HG03135 (cell line): ENCODE measurements around the gene TRIM21.
"Not testable (repeated sequence)": the region's sequence is repeated elsewhere in the genome, so short reads cannot be mapped to it uniquely, and the experiment has no call there.

Source experiments
- ATAC-seq: cut with Tn5 transposase; IDR thresholded peaks from one replicate; pipeline ENCODE4 v1.9.1; 2021; ENCODE audit warnings: mild to moderate bottlenecking, moderate library complexity; ENCODE audit not compliant: unreplicated experiment

TRIM21 gene

GRCh38 chr11:4393209-4393857 lies at the start of gene TRIM21:
TRIM21 (minus strand) TSS chr11:4393702; CDS start chr11:4390409, 3,293 bp downstream.
- ATAC-seq = peak; percentile 100

DNA sequence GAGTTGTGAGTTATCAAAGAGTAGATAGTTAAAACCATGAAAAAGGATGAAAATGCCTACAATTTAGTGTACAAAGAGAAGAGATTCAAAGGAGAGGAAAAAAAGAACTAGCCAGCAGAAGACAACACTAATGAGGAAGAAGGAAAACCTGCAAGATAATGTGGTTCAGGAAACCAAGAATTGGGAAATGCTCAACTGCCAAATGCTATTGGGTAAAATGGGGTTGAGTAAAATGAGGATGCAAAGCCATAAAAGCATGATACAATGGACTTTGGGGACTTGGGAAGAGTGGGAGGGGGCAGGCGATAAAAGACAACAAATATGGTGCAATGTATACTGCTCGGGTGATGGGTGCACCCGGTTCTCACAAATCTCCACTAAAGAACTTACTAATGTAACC lies 48.0 kb upstream of the TRIM21 start:
- no peak for ATAC-seq

- ATAC-seq = no peak
Measured at GRCh38 chr11:4436411-4436810, 42.9 kb upstream of the TRIM21 start.

DNA sequence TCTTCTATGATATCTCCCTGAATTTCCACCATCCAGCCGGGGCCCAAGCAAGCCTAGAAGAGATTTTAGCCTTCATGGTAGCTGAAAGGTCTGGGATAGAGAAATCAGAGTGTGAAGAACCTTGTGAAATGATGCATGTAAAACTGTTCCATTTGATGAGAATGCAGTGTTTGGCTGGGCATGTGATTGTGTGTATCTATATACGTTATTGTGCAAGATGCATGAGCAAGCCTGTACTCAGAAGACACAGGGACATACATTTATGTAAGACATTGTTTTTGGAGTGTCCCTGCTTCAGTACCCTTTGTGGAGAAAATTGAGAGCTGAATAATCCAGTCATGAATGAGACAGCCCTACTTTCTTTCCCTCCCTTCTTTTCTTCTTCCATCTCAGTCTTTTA lies 40.4 kb upstream of the TRIM21 start:
- ATAC-seq = no peak

GRCh38 chr11:4430051-4430450 lies 36.5 kb upstream of the TRIM21 start:
- no peak for ATAC-seq

GRCh38 chr11:4418403-4418802 lies 24.9 kb upstream of the TRIM21 start:
- no peak for ATAC-seq

DNA sequence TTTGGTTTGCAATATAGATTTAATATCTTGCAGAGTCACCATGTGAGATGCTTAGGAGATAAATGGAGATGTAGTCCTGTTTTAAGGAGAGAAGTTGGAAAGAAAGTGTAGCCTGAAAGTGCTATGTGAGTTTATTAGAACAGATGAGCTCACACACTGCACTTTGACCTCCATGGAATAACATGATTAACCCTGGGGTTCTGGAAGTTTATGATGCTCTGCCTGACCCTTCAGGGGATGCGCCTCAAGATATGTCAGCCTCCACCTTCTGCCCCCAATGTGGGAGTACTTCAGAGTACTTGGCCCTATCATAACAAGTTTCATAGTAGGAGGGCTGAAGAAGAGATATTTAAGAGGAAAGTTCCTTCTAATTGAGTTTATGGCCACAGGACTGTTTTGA lies 23.3 kb upstream of the TRIM21 start:
- no peak for ATAC-seq

- ATAC-seq = no peak
Measured at GRCh38 chr11:4416306-4416705, 22.8 kb upstream of the TRIM21 start.

DNA sequence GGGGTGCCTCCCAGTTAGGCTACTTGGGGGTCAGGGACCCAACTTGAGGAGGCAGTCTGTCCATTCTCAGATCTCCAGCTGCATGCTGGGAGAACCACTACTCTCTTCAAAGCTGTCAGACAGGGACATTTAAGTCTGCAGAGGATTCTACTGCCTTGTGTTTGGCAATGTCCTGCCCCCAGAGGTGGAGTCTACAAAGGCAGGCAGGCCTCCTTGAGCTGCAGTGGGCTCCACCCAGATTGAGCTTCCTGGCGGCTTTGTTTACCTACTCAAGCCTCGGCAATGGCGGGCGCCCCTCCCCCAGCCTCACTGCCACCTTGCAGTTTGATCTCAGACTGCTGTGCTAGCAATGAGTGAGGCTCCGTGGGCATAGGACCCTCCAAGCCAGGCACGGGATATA lies 12.7 kb upstream of the TRIM21 start:
- ATAC-seq = not testable (repeated sequence)

DNA sequence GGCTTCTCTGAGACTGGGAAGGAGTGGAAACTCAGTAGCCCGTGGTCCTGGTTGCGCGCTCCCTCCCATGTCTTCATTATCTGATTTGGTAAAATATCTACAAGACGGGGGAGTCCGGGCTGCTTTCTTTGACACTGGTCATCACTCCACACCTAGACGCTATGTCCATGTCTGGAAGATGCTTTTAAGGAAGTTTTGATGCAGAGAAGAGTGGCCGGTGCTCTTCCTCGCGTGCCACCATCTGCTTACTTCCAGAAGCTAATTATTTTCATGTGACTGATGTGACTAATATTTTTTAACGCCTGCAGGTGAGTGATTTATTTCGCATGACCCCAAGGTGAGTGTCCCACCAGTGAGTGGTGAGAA lies 339 bp upstream of the TRIM21 start:
- ATAC-seq = no peak

DNA sequence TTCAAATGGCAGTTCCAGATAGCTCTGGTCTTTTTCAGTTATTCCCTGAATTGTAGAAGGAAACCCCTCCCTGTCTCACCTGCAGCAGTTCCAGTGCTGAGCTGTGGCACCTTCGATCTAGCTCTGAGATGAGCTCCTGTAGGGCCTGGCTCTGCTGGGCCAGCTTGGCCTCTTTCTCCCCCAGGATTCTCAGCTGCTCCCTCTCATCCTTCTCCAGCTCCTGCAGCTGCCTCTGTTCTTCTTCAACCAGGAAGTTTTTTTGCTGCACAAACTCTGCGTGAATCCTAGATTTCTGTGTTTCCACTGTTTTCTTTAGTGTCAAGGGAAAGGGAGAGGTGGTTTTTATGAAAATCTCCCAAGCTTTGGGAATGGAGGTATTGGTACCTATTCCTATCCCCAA lies 5.3 kb downstream of the TRIM21 start:
- no peak for ATAC-seq

DNA sequence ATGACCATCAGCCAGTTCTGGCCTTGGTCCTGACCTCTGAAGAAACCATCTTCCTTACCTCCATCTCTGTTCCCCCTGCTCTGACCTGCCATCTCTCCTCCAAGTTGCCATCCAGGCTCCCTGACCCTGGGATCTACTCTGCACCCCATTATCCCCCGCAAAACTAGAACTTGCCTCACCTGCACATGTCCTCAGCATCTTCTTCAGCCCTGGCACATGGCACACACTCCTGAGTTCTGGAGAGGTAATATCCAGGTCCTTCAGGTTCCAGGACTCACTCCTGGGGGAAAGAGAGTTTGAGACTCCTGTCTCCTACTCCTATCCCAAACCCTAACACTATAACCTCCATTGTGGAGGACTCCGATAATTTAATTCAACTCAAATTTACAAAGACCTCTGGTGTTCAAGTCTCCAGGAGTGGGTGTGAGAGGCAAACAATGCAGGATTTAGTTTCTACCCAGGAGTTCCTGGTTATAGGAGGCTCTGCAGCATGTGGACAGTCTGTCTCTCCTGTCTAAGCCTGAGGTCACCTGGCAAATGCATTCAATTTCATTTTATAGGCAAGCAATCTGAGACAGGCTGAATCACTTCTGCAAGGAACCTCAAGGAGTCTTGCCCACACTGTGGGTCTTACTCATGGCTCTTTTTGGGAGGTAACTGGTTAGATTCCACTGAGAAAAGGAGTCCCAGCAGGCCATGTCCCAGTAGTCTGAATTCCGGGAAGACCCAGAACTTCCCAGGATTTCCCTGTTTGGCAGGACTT lies 7.3 kb downstream of the TRIM21 start:
- no peak for ATAC-seq

DNA sequence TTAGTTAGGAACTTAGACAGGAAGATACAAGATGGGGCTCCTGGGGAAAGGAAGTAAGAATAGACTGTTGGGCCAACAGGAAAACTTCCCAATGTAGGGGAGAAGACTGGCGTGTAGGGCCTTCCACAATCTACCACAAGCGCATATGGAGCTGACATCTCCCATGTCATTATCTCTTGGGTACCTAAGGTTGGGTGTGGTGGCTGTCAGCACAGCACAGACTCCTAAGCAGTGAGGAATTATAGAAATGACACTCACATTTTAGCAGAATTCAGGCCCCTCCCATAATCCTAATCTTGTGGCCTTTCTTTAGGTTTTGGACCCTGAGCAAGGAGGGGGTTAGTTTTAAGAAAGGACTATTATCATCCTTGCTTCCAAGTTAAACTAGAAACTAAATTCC lies 11.6 kb downstream of the TRIM21 start:
- no peak for ATAC-seq

DNA sequence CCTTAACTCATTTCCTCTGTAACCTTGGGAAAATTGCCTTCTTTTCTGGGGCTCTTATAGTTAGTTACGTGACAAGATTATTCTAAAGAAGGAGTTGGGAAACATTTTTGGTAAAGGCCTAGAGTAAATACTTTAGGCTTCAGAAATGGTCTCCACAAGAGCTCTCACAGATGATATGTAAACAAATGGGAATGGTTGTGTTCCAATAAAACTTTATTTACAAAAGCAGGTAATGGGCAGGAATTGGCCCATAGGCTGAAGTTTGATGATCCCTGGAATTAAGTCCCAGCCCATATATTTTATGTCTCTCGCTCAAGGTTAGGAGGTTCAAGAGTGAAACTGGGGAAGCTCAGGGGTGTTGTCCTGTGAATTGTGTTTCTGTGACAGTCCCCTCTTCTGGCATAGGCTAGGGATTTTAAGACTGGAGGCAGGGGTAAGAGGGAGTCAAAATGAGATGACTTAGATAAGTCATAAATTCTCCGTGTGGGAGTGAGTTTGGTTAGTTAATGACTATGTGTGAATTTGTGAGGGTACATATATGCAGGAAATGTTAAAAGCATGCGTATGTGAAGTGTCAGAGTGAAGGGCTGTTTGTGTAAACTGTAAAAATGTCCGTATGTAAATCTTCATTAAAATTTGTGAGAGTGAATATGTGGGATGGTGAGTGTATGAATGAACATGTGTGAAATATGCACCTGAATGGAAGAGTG lies 17.9 kb downstream of the TRIM21 start:
- no peak for ATAC-seq

GRCh38 chr11:4370166-4370565 lies 23.3 kb downstream of the TRIM21 start:
- ATAC-seq = no peak

GRCh38 chr11:4368286-4368685 lies 25.2 kb downstream of the TRIM21 start, which contains the start of gene OR52B4:
OR52B4 (minus strand) TSS chr11:4368386; CDS start chr11:4368295, 91 bp downstream.
- ATAC-seq = no peak

DNA sequence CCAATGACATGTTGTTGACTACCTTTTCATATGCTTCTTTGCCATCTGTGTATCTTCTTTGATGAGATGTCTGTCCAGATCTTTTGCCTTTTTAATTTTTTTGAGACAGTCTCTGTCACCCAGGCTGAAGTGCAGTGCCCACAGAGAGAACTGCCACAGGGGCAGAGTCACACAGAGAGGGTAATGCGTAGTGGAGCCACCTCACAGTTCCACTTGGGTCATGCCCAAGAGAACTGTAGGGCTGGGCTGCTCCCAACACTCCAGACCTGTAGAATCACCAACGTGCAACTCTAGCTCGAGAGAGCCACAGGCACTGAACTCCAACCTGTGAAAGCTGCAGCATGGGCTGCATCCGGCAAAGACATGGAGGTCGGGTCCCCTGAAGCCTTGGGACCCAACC lies 45.4 kb downstream of the TRIM21 start:
- ATAC-seq = not testable (repeated sequence)

- ATAC-seq = not testable (repeated sequence)
Measured at GRCh38 chr11:4345366-4345765, 48.1 kb downstream of the TRIM21 start.
